MCF 10A (cell line): Measurements from ENCODE around the gene TNS1. TPM values are rescaled to one million over a fixed set of nuclear protein-coding genes. Genes with fewer than 3 reads are reported as not detected.

ENCODE experiments used
- BruUV-seq: library from RNA; stranded (reverse); fragments of 400-500 nt; replicated peaks from 2 replicates; lab custom pipeline; 2021; lab: Mats Ljungman, UMichigan
- CTCF ChIA-PET: fragments of 300-600 bp; sonication (Branson Sonifier 250); formaldehyde crosslinking; extraction: SDS; loops from one replicate; lab custom pipeline; 2021; ENCODE audit warnings: antibody characterized with exemption, inconsistent platforms; lab: Yijun Ruan, JAX
- POLR2A ChIA-PET: fragments of 300-600, 350-650 bp; sonication (Branson Sonifier 250); formaldehyde crosslinking; extraction: SDS; loops from one replicate; lab custom pipeline; 2020; ENCODE audit warnings: antibody characterized with exemption, inconsistent platforms; lab: Yijun Ruan, JAX
- DNase-seq: peaks from one replicate; pipeline ENCODE4 v3.0.0-alpha.2; 2018; ENCODE audit not compliant: unreplicated experiment
- H3K27ac Mint-ChIP-seq: one replicate; pipeline ENCODE4 v1.8.0; 2022; ENCODE audit warnings: mild to moderate bottlenecking, low read depth, mixed read lengths; ENCODE audit not compliant: unreplicated experiment
- H3K27me3 Mint-ChIP-seq: one replicate; pipeline ENCODE4 v1.8.0; 2022; ENCODE audit warnings: mixed read lengths; ENCODE audit not compliant: insufficient read depth, unreplicated experiment
- H3K36me3 Mint-ChIP-seq: one replicate; pipeline ENCODE4 v1.8.0; 2022; ENCODE audit warnings: mild to moderate bottlenecking, moderate library complexity, mixed read lengths; ENCODE audit not compliant: insufficient read depth, unreplicated experiment
- H3K4me1 Mint-ChIP-seq: one replicate; pipeline ENCODE4 v1.8.0; 2022; ENCODE audit warnings: mixed read lengths; ENCODE audit not compliant: insufficient read depth, unreplicated experiment
- H3K4me3 Mint-ChIP-seq: one replicate; pipeline ENCODE4 v1.8.0; 2022; ENCODE audit warnings: mild to moderate bottlenecking, moderate library complexity, mixed read lengths; ENCODE audit not compliant: unreplicated experiment
- H3K9me3 Mint-ChIP-seq: one replicate; pipeline ENCODE4 v1.8.0; 2022; ENCODE audit warnings: mixed read lengths; ENCODE audit not compliant: unreplicated experiment
- intact Hi-C: fragments of 100-400 bp; cut with micrococcal nuclease; formaldehyde crosslinking; loops from 2 replicates; pipeline ENCODE4 v1.14.1; 2022
- total RNA-seq: library from RNA; stranded (reverse); gene quantifications from 2 replicates; pipeline ENCODE4 v1.2.3, GENCODE V29; 2022
- TF ChIP-seq, protein P1 (sequence below): fragments of 200-600 bp; IDR thresholded peaks from one replicate; pipeline ENCODE4 v1.8.0; 2022; ENCODE audit warnings: antibody characterized with exemption, mild to moderate bottlenecking; ENCODE audit not compliant: unreplicated experiment

Gene TNS1
- total RNA-seq, 1 experiment from 2014 or later, result 3.3 TPM

GRCh38 chr2:218031771-218032257 lies 29.0 kb upstream of the TNS1 start:
- intact Hi-C loops, result no loop called here
- H3K27me3 Mint-ChIP-seq, result peaks cover 7% of the 10 kb centered on the region
- no peak overlapping the region for H3K27ac Mint-ChIP-seq
- no TSS peak for BruUV-seq
- peak; percentile 20 for DNase-seq
- no peaks in the 10 kb centered on the region for H3K4me1 Mint-ChIP-seq
- ChIA-PET CTCF (interaction anchor here (0.6 to 6.9 kb wide), 6 partner anchors 10 to 243 kb away, joined by 3 to 154 read pairs (median 4); no protein-coding TSS in a partner anchor), POLR2A (no interaction called here)
- no peak overlapping the region for H3K4me3 Mint-ChIP-seq
- TF ChIP-seq, protein P1, sequence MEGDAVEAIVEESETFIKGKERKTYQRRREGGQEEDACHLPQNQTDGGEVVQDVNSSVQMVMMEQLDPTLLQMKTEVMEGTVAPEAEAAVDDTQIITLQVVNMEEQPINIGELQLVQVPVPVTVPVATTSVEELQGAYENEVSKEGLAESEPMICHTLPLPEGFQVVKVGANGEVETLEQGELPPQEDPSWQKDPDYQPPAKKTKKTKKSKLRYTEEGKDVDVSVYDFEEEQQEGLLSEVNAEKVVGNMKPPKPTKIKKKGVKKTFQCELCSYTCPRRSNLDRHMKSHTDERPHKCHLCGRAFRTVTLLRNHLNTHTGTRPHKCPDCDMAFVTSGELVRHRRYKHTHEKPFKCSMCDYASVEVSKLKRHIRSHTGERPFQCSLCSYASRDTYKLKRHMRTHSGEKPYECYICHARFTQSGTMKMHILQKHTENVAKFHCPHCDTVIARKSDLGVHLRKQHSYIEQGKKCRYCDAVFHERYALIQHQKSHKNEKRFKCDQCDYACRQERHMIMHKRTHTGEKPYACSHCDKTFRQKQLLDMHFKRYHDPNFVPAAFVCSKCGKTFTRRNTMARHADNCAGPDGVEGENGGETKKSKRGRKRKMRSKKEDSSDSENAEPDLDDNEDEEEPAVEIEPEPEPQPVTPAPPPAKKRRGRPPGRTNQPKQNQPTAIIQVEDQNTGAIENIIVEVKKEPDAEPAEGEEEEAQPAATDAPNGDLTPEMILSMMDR, result no peak
- no peaks in the 10 kb centered on the region for H3K36me3 Mint-ChIP-seq
- no peaks in the 10 kb centered on the region for H3K9me3 Mint-ChIP-seq

- intact Hi-C loops, result no loop called here
- Mint-ChIP-seq H3K9me3 (no peaks in the 10 kb centered on the region), H3K27me3 (peaks cover 2% of the 10 kb centered on the region), H3K4me1 (no peaks in the 10 kb centered on the region), H3K36me3 (no peaks in the 10 kb centered on the region), H3K4me3 (no peak overlapping the region), H3K27ac (no peak overlapping the region)
- ChIA-PET POLR2A (no interaction called here), CTCF (interaction anchor here (4.7 to 6.9 kb wide), 2 partner anchors 145 to 243 kb away, joined by 29 to 154 read pairs; no protein-coding TSS in a partner anchor)
- TF ChIP-seq, protein P1, result no peak
- DNase-seq, result no peak
- no TSS peak for BruUV-seq
Measured at GRCh38 chr2:218031261-218031660, 28.5 kb upstream of the TNS1 start.

DNA sequence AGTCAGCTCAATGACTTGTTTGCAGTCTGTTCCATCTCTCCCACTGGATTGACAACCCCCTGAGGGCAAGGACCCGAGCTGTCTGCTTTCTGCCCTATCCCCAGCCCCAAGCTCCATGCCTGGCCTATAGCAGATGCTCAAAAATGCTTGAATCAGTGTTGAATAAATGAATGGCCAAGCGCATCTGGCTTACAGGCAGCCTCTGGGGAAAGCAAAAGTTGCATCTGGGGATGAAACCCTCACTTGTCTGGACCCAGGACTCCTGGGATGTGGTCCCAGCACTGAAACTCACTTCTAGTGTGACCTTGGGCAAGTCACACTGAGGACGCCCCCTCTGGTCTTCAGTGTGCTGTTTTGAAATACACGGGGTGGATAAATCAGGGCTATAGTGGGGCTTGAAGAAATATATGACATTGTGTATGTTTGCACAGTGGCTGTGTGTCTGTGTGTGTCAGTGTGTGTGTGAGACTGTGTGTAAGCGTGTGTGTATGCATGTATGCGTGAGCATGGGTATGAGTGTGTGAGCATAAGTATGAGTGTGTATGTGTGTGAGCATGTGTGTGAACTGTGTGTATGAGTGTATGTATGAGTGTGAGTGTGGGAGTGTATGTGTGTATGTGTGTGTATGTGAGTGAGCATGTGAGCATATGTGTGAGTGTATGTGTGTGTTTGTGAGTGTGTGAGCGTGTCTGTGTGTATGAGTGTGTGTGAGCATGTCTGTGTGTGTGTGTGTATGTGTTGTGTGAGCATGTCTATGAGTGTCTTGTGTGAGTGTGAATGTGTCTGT lies 27.8 kb upstream of the TNS1 start:
- CTCF ChIA-PET, result interaction anchor here (0.9 to 6.9 kb wide), 4 partner anchors 241 to 245 kb away, joined by 3 to 154 read pairs (median 14); no protein-coding TSS in a partner anchor
- intact Hi-C loops, result no loop called here
- Mint-ChIP-seq H3K4me3 (no peak overlapping the region), H3K27me3 (no peaks in the 10 kb centered on the region), H3K36me3 (no peaks in the 10 kb centered on the region), H3K27ac (no peak overlapping the region), H3K4me1 (no peaks in the 10 kb centered on the region), H3K9me3 (no peaks in the 10 kb centered on the region)
- no peak for DNase-seq
- BruUV-seq, result no TSS peak
- TF ChIP-seq, protein P1, result no peak
- POLR2A ChIA-PET, result no interaction called here
